Fibroblast of mammary gland (primary cell): ENCODE measurements around the gene PCSK9.

ENCODE experiments used
- DNase-seq: peaks from one replicate; pipeline ENCODE4 v3.0.0-alpha.2; 2010; ENCODE audit warnings: low read depth
- H3K4me3 ChIP-seq: 2 replicates; pipeline ENCODE4 v1.5.1; 2011; ENCODE audit warnings: low read depth, mild to moderate bottlenecking, low read length, moderate library complexity; ENCODE audit not compliant: control insufficient read depth
- TF ChIP-seq, protein P1 (sequence below): conservative IDR thresholded peaks from 2 replicates; pipeline ENCODE4 v1.5.1; 2011; ENCODE audit warnings: low read depth, low read length, inconsistent platforms; ENCODE audit not compliant: control insufficient read depth, insufficient read depth

Gene PCSK9

DNA sequence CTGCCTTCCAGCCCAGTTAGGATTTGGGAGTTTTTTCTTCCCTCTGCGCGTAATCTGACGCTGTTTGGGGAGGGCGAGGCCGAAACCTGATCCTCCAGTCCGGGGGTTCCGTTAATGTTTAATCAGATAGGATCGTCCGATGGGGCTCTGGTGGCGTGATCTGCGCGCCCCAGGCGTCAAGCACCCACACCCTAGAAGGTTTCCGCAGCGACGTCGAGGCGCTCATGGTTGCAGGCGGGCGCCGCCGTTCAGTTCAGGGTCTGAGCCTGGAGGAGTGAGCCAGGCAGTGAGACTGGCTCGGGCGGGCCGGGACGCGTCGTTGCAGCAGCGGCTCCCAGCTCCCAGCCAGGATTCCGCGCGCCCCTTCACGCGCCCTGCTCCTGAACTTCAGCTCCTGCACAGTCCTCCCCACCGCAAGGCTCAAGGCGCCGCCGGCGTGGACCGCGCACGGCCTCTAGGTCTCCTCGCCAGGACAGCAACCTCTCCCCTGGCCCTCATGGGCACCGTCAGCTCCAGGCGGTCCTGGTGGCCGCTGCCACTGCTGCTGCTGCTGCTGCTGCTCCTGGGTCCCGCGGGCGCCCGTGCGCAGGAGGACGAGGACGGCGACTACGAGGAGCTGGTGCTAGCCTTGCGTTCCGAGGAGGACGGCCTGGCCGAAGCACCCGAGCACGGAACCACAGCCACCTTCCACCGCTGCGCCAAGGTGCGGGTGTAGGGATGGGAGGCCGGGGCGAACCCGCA is at the start of gene PCSK9:
Gene PCSK9 (plus strand): TSS at position 207 of the 741 bp plus-strand sequence. CDS start 290 bp downstream, at position 497.
- peak; percentile 66 for DNase-seq
- H3K4me3 ChIP-seq, result peak within 1 kb of the TSS; percentile 61
- TF ChIP-seq, protein P1, sequence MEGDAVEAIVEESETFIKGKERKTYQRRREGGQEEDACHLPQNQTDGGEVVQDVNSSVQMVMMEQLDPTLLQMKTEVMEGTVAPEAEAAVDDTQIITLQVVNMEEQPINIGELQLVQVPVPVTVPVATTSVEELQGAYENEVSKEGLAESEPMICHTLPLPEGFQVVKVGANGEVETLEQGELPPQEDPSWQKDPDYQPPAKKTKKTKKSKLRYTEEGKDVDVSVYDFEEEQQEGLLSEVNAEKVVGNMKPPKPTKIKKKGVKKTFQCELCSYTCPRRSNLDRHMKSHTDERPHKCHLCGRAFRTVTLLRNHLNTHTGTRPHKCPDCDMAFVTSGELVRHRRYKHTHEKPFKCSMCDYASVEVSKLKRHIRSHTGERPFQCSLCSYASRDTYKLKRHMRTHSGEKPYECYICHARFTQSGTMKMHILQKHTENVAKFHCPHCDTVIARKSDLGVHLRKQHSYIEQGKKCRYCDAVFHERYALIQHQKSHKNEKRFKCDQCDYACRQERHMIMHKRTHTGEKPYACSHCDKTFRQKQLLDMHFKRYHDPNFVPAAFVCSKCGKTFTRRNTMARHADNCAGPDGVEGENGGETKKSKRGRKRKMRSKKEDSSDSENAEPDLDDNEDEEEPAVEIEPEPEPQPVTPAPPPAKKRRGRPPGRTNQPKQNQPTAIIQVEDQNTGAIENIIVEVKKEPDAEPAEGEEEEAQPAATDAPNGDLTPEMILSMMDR, result no peak

GRCh38 chr1:54989968-54990810 is 49.2 kb upstream of the PCSK9 start:
- TF ChIP-seq, protein P1, result no peak
- H3K4me3 ChIP-seq, result no peak overlapping the region
- DNase-seq, result no peak

DNA sequence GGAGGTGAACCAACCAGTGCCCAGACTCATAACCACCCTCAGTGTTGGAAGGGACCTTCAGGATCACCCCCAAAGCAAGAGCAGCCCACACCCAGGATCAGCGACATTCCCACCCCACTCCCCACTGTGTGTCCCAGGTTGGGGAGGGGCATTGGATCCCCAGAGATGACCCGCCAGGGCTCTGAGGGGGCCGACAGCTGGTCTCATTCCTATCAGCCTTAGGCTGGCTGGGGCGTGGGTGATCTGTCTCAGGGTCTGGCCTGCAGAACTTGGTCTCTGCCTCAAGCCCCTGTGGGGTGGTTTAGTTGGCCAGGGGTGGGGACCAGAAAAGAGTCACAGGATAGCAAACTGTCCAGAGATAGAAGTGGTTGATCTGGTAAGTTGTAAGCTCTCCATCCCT is 48.4 kb upstream of the PCSK9 start:
- TF ChIP-seq, protein P1, result no peak
- no peak for DNase-seq
- no peak overlapping the region for H3K4me3 ChIP-seq

DNA sequence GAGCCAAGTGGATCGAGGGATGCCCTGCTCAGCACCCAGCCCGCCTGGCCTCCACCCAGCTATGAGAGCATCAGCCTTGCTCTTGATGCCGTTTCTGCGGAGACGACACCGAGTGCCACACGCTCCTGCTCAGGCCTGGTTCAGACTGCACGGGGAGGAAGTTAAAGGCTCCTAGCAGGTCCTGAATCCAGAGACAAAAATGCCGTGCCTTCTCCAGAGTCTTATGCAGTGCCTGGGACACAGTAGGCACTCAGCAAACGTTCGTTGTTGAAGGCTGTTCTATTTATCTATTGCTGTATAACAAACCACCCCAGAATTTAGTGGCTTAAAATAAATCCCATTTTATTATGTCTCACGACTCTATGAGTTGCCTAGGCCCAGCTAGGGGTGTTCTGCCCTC is 47.4 kb upstream of the PCSK9 start:
- DNase-seq, result no peak
- no peak overlapping the region for H3K4me3 ChIP-seq
- TF ChIP-seq, protein P1, result no peak

- no peak overlapping the region for H3K4me3 ChIP-seq
- no peak for DNase-seq
- TF ChIP-seq, protein P1, result no peak
Observed at GRCh38 chr1:54993140-54993539, 46.2 kb upstream of the PCSK9 start.

DNA sequence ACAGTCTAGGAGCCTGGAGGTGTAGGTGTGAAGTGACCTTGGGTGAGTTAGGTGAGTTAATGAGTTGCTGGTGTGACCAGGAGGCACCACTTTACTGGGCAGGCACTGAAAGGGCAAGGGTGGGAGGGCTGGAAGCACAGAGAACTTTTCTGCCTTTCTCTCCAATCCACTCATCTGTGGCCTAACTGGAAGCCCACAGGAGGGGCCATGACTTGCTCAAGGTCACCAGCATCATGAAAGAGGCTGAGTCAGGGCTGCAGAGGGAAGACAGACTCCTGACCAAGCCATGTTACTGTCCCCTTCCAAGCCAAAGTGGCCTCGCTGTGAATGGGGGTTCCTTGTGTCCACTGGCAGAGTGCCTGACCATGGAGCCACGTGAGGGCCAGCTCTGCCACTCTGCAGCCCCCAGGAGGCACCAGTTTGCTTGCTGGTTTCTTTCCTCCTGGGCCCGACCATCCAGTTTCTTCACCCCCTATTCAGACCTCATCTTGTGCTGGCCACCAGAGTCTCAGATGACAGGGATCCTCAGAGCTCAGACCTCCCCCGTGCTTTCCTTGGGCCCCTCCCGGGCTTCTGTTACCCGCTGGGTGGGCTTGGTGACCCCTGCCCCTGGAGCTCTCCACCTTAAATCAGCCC is 44.9 kb upstream of the PCSK9 start:
- H3K4me3 ChIP-seq, result no peak overlapping the region
- TF ChIP-seq, protein P1, result no peak
- DNase-seq, result no peak
